Measurements from ENCODE around the gene CCR7.

DNA sequence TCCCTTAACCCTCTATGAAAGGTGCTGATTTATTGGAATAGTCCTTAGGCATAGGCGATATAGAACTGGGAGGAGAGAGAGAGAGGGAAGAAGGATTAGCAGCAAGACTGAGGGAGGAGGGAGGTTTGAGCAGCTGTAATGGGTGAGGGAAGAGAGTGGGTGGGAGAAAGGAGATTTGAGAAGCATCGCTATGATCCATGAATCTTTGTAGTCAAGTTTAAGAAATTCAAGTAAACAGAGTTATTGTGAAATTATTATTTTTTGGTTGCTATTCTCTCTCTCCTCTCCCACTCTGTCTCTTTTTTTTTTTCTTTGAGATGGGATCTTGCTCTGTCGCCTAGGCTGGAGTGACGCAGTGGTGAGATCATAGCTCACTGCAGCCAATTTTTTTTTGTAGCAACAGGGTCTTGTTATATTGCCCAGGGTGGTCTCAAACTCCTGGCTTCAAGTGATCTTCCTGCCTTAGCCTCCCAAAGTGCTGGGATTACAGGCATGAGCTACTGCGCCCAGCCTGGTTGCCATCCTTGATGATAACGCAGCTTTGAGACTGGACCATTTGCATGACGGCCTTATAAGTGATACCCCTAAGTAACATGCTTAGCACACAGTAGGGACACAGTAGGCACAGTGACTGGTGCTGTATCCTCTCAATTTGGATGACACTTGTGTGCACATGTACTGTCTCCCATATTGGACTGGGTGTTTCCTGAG lies 42.9 kb downstream of the CCR7 start:
- TF ChIP-seq CTCF (IDR thresholded peaks at IDR 0.05) (no peak), POLR2A (IDR thresholded peaks at IDR 0.05) (no peak)
